NB4 (cell line): ENCODE results near the gene SYNM.

ENCODE experiments used
- DNase-seq: peaks from one replicate; pipeline ENCODE4 v3.0.0; 2010; ENCODE audit warnings: low read depth
- H3K4me3 ChIP-seq: one replicate; pipeline ENCODE4 v1.5.1; 2011; ENCODE audit warnings: mild to moderate bottlenecking, low read depth, low read length, moderate library complexity
- MYC ChIP-seq: IDR thresholded peaks from 2 replicates; pipeline ENCODE4 v1.6.1; 2011; ENCODE audit warnings: low read depth, low read length
- POLR2A ChIP-seq: IDR thresholded peaks from 2 replicates; pipeline ENCODE4 v1.6.1; 2011; ENCODE audit warnings: mild to moderate bottlenecking; ENCODE audit not compliant: insufficient read length; ENCODE audit errors: extremely low read depth
- TF ChIP-seq, protein P1 (sequence below): IDR thresholded peaks from 2 replicates; pipeline ENCODE4 v1.6.1; 2011; ENCODE audit warnings: low read depth, low read length
- TF ChIP-seq, protein P2 (sequence below): IDR thresholded peaks from one replicate; pipeline ENCODE4 v1.5.1; 2012; ENCODE audit warnings: low read depth, low read length

Gene SYNM

DNA sequence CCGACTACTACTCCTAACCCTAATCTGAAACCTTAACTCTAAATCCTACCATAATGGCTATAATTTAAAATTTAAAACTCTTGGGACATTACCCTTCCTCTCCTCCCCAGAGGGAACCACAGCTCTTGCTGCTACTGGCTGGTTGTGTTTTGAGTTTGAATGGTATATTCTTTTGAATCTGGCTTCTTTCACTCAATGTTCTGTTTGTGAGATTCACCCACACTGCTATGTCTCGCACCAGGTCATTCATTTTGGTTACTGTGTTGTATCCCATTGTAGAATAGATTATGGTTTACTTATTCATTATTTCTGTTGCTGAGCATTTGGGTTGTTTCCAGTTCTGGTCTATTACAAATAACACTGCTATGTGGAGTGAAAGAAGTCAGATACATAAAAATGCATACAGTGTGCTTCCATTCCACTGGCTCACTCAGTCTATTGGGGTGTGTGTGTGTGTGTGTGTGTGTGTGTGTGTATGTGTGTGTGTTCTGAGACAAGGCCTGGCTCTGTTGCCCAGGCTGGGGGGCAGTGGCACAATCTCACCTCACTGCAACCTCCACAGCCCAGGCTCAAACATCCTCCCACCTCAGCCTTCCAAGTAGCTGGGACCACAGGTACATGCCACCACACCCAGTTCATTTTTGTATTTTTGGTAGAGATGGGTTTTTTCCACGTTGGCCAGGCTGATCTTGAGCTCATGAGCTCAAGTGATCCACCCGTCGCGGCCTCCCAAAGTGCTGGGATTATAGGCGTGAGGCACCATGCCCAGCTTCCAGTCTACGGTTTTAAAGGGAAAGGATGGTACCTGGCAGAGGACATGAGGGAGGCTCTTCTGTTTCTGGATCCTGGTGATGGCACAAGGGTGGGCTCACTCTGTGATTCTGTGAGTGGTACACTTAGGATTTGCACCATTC, 19.2 kb upstream of the SYNM start:
- no peak overlapping the region for H3K4me3 ChIP-seq
- no peak for TF ChIP-seq MYC
- TF ChIP-seq, protein P1, sequence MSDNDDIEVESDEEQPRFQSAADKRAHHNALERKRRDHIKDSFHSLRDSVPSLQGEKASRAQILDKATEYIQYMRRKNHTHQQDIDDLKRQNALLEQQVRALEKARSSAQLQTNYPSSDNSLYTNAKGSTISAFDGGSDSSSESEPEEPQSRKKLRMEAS, result no peak
- no peak for TF ChIP-seq POLR2A
- TF ChIP-seq, protein P2, sequence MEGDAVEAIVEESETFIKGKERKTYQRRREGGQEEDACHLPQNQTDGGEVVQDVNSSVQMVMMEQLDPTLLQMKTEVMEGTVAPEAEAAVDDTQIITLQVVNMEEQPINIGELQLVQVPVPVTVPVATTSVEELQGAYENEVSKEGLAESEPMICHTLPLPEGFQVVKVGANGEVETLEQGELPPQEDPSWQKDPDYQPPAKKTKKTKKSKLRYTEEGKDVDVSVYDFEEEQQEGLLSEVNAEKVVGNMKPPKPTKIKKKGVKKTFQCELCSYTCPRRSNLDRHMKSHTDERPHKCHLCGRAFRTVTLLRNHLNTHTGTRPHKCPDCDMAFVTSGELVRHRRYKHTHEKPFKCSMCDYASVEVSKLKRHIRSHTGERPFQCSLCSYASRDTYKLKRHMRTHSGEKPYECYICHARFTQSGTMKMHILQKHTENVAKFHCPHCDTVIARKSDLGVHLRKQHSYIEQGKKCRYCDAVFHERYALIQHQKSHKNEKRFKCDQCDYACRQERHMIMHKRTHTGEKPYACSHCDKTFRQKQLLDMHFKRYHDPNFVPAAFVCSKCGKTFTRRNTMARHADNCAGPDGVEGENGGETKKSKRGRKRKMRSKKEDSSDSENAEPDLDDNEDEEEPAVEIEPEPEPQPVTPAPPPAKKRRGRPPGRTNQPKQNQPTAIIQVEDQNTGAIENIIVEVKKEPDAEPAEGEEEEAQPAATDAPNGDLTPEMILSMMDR, result no peak
- DNase-seq, result no peak

DNA sequence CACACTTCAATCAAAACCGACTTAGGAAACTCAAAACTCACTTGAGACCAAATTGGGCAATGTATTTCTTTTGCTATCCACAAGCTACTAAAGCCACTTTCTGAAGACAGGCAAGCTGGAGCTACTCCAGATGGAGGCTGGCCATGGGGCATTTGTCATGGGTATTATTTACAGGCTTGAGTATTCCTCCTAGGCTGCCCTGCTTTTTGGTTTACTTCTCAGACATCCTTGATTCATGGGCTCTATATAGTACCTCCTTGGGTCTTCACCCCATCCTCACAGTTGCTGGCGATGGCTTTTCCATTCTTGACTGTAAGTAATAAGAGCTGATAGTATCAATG, 18.6 kb upstream of the SYNM start:
- no peak overlapping the region for H3K4me3 ChIP-seq
- no peak for DNase-seq
- TF ChIP-seq, protein P2, result no peak
- no peak for TF ChIP-seq MYC
- no peak for TF ChIP-seq POLR2A
- TF ChIP-seq, protein P1, result no peak

DNA sequence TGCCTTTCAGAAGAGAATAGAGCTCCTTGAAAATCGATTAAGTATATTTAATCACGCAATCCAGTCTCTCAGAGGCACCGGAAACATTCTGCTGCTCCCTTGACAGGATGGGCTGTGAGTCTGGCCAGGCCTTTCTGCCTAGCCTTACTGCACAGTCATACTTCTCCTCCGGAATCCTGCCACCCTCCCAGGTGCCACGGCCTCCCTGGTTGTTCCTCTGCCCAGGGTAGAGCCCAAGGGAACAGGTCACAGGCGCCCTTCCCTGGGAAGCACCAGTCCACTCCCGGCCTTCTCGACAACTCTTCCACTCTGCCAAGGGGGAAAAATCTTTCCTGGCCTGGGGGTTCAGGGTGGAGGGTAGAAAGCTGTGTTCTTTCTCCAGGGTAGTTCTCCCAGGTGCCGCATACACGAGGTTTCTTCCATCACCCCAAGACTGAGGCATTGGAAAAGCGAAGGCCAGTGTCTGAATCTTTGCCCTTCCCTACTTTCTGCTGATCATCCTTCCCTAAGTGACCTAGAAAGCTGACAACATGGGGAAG, 17.4 kb upstream of the SYNM start:
- TF ChIP-seq MYC (no peak), POLR2A (no peak)
- TF ChIP-seq, protein P1, result no peak
- TF ChIP-seq, protein P2, result no peak
- no peak overlapping the region for H3K4me3 ChIP-seq
- DNase-seq, result no peak

DNA sequence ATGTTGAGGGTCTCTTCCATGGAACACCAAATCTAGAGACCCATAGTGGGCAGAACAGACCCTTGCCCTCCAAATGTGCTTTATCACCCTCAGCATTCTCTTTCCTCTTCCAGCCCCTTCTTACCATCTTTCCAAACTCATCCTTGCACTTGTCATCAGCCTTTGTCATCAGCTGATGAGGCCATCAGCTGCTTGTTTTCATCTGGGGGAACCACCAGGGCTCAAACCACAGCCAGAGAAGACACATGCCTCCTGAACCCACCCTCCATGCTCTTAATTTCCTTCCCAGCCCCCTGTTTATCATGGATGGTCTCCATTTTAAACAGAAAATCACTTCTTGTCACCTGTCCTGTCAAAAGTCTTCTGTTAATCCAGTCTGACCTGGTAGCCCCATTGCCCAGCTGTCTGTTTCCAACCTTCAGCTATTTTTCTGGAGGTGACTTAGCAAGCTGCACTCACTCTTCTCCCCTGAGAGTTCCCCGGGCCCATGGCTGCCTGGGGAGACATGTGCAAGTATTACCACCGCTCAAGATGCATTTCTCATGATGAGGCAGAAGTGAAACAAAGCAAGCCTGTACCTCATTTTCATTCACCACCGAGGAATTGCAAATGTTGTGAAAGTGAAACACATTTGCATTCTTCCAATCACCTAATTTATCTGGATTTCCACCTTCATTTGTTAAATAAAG, 14.7 kb upstream of the SYNM start:
- DNase-seq, result peak; percentile 76

DNA sequence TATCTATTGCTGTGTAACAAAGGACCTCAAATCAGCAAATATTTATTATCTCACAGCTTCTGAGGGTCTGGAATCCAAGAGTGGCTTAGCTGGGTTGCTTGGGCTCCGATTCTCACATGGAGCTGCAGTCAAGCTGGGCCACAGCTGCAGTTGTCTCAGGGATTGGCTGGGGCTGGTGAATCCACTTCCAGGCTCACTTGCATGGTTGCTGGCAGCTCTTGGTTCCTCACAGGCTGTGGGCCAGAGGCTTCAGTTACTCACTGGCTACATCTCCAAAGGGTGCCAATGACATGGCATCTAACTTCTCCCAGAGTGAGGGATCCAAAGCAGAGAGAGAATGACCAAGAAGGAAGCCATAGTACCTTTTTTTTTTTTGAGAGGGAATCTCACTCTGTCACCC, 13.9 kb upstream of the SYNM start:
- DNase-seq, result no peak
- no peak overlapping the region for H3K4me3 ChIP-seq
- TF ChIP-seq POLR2A (no peak), MYC (no peak)
- TF ChIP-seq, protein P1, result no peak
- TF ChIP-seq, protein P2, result no peak

More for the DNA sequence above, 14.7 kb upstream of the SYNM start:
- no peak overlapping the region for H3K4me3 ChIP-seq
- TF ChIP-seq POLR2A, result no peak
- TF ChIP-seq, protein P2, result no peak
- TF ChIP-seq MYC, result no peak
- TF ChIP-seq, protein P1, result no peak
